ENCODE results near the gene TRIM28.

Gene TRIM28

GRCh38 chr19:58520257-58520599, 23.6 kb upstream of the TRIM28 start:
- no peak for TF ChIP-seq CTCF (IDR thresholded peaks at IDR 0.05; ENCODE audit: low read depth, low read length)
- no peak for DNase-seq (ENCODE audit: low read depth in 2 of 2)
- peak overlapping the region; percentile 84 to 85 for H3K4me3 ChIP-seq (replicated peaks in 1 of 2; ENCODE audit: low read depth in 2 of 2, low read length in 2 of 2)

GRCh38 chr19:58521651-58522050, 22.2 kb upstream of the TRIM28 start:
- no peak for TF ChIP-seq CTCF (IDR thresholded peaks at IDR 0.05; ENCODE audit: low read depth, low read length)
- H3K4me3 ChIP-seq (replicated peaks in 1 of 2; ENCODE audit: low read depth in 2 of 2, low read length in 2 of 2): no peak overlapping the region
- DNase-seq (ENCODE audit: low read depth in 2 of 2): no peak

GRCh38 chr19:58522709-58523108, 21.2 kb upstream of the TRIM28 start:
- TF ChIP-seq CTCF (IDR thresholded peaks at IDR 0.05; ENCODE audit: low read depth, low read length): no peak
- no peak overlapping the region for H3K4me3 ChIP-seq (replicated peaks in 1 of 2; ENCODE audit: low read depth in 2 of 2, low read length in 2 of 2)
- DNase-seq (ENCODE audit: low read depth in 2 of 2): no peak

- no peak overlapping the region for H3K4me3 ChIP-seq (replicated peaks in 1 of 2; ENCODE audit: low read depth in 2 of 2, low read length in 2 of 2)
- no peak for TF ChIP-seq CTCF (IDR thresholded peaks at IDR 0.05; ENCODE audit: low read depth, low read length)
- no peak for DNase-seq (ENCODE audit: low read depth in 2 of 2)
Measured at GRCh38 chr19:58529405-58529804, 14.5 kb upstream of the TRIM28 start.

GRCh38 chr19:58531034-58531840, 12.6 kb upstream of the TRIM28 start:
- TF ChIP-seq CTCF (IDR thresholded peaks at IDR 0.05; ENCODE audit: low read depth, low read length): no peak
- DNase-seq (ENCODE audit: low read depth in 2 of 2): no peak

GRCh38 chr19:58535857-58536256, 8.0 kb upstream of the TRIM28 start:
- TF ChIP-seq CTCF (IDR thresholded peaks at IDR 0.05; ENCODE audit: low read depth, low read length): no peak
- no peak overlapping the region for H3K4me3 ChIP-seq (replicated peaks in 1 of 2; ENCODE audit: low read depth in 2 of 2, low read length in 2 of 2)
- no peak for DNase-seq (ENCODE audit: low read depth in 2 of 2)

More at GRCh38 chr19:58531034-58531840, 12.6 kb upstream of the TRIM28 start:
- H3K4me3 ChIP-seq (replicated peaks in 1 of 2; ENCODE audit: low read depth in 2 of 2, low read length in 2 of 2): no peak overlapping the region
